PFSK-1 (cell line): ENCODE measurements around the gene MEGF6.

ENCODE experiments used
- FOXP2 ChIP-seq: optimal IDR thresholded peaks from 2 replicates; pipeline ENCODE3; 2011; ENCODE audit warnings: borderline replicate concordance, control low read depth, inconsistent platforms; ENCODE audit not compliant: insufficient read depth; ENCODE audit errors: extremely low read length, extremely low read depth
- POLR2AphosphoS5 ChIP-seq: IDR thresholded peaks from 2 replicates; pipeline ENCODE4 v1.6.1; 2012; ENCODE audit warnings: low read depth, mild to moderate bottlenecking, control low read depth, low read length, moderate library complexity
- SIN3A ChIP-seq: IDR thresholded peaks from 2 replicates; pipeline ENCODE4 v1.6.1; 2012; ENCODE audit warnings: mild to moderate bottlenecking, low read length, moderate library complexity, borderline replicate concordance; ENCODE audit not compliant: insufficient read depth
- TAF1 ChIP-seq: IDR thresholded peaks from 2 replicates; pipeline ENCODE4 v1.6.1; 2012; ENCODE audit warnings: low read length, control low read depth, borderline replicate concordance; ENCODE audit not compliant: insufficient read depth
- TF ChIP-seq, protein P1 (sequence below), 2 experiments: IDR thresholded peaks; 2 replicates each; pipeline versions ENCODE4 v1.6.1 to v1.8.0; 2011 to 2012; ENCODE audit warnings: low read depth in 2 of 2, low read length in 2 of 2, control low read depth in 1 of 2, inconsistent platforms in 1 of 2, mild to moderate bottlenecking in 1 of 2, moderate library complexity in 1 of 2; ENCODE audit not compliant: insufficient read depth in 1 of 2

MEGF6 gene

DNA sequence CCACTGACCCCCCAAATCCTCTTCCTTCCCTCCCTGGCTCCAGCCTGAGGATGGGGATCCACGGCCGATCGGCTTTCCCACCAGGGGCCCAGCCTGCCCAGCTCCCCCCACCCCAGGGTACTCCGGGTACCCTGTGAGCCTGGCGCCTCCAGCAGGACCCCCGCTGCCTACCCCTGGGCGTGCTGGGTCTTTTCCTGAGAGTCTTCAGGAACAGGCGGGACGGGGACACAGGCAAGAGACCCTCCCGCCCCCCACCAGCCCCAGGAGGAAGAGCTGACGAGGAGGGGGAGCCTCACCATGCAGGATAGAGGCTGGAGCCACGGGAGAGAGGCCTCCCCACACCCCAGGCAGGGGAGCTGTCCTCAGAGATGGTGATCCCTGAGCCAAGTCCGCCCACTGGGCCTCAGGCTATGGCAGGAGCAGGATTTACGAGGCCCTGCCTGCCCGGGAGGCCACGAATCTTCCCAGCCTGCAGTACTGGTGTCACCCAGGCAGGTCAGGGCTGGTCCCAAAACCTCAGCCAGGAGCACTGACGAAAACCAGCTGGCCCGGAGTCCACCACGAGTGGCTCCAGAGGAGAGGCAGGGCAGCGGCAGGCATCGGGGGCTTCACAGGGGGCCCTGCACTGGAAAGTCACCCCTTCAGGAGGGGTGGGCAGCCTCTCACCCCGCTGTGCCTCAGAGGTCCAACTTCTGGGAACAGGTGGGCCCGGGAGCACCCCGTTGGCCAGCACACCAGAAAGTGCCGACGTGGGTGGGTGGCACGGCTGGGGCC, 58.0 kb downstream of the MEGF6 start:
- TF ChIP-seq TAF1 (no peak), FOXP2 (no peak), POLR2AphosphoS5 (no peak), SIN3A (no peak)
- TF ChIP-seq, protein P1, sequence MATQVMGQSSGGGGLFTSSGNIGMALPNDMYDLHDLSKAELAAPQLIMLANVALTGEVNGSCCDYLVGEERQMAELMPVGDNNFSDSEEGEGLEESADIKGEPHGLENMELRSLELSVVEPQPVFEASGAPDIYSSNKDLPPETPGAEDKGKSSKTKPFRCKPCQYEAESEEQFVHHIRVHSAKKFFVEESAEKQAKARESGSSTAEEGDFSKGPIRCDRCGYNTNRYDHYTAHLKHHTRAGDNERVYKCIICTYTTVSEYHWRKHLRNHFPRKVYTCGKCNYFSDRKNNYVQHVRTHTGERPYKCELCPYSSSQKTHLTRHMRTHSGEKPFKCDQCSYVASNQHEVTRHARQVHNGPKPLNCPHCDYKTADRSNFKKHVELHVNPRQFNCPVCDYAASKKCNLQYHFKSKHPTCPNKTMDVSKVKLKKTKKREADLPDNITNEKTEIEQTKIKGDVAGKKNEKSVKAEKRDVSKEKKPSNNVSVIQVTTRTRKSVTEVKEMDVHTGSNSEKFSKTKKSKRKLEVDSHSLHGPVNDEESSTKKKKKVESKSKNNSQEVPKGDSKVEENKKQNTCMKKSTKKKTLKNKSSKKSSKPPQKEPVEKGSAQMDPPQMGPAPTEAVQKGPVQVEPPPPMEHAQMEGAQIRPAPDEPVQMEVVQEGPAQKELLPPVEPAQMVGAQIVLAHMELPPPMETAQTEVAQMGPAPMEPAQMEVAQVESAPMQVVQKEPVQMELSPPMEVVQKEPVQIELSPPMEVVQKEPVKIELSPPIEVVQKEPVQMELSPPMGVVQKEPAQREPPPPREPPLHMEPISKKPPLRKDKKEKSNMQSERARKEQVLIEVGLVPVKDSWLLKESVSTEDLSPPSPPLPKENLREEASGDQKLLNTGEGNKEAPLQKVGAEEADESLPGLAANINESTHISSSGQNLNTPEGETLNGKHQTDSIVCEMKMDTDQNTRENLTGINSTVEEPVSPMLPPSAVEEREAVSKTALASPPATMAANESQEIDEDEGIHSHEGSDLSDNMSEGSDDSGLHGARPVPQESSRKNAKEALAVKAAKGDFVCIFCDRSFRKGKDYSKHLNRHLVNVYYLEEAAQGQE (IDR thresholded peaks at IDR 0.05; ENCODE audit: insufficient read depth in 1 of 2, low read depth in 2 of 2, low read length in 2 of 2) = no peak

DNA sequence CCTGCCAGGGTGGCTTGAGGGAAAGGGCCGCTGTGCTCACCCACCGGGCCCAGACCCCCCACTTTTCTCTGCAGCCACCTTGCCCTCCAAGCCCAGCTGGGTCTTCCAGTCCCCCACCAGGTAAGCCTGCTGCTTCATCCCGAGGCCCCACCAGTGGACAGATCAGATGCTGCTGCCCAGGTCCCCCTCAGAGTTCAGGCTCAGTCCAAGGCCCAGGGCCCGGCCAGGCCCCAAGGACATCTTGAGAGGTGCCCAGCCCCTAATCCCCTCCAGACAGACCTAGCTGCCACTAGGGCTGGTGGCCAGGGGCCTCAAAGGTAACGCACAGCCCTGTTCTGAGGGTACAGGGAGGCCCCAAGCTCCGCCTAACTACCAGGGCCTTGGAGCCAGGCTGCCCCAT, 58.6 kb downstream of the MEGF6 start:
- TF ChIP-seq SIN3A = no peak
- no peak for TF ChIP-seq POLR2AphosphoS5
- TF ChIP-seq FOXP2 = no peak
- TF ChIP-seq, protein P1 (IDR thresholded peaks at IDR 0.05; ENCODE audit: insufficient read depth in 1 of 2, low read depth in 2 of 2, low read length in 2 of 2) = no peak
- no peak for TF ChIP-seq TAF1

GRCh38 chr1:3552176-3552575, 59.1 kb downstream of the MEGF6 start:
- no peak for TF ChIP-seq POLR2AphosphoS5
- no peak for TF ChIP-seq TAF1
- TF ChIP-seq FOXP2 = no peak
- TF ChIP-seq, protein P1 (IDR thresholded peaks at IDR 0.05; ENCODE audit: insufficient read depth in 1 of 2, low read depth in 2 of 2, low read length in 2 of 2) = no peak
- no peak for TF ChIP-seq SIN3A

GRCh38 chr1:3551711-3552110, 59.6 kb downstream of the MEGF6 start:
- TF ChIP-seq, protein P1 (IDR thresholded peaks at IDR 0.05; ENCODE audit: insufficient read depth in 1 of 2, low read depth in 2 of 2, low read length in 2 of 2) = no peak
- TF ChIP-seq FOXP2 = no peak

DNA sequence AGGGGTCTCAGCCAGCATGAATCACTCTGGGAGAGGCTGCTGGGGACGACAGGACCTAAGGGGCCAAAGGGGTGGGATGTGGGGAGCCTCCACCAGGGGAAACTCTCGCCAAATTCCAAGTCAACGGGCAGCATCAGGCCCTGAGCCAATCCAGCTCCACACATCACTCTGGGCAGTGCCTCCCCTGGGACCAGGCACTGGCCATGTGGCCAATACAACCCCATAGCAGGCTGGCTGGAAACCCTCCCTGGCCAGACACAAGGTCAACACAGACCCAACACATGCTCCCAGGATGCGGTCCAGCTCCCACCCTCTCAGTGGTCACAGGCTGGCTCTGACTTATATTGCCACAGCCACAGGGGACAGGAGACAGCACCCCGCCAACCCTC, 60.0 kb downstream of the MEGF6 start:
- TF ChIP-seq SIN3A (no peak), FOXP2 (no peak), POLR2AphosphoS5 (no peak), TAF1 (no peak)
- TF ChIP-seq, protein P1 (IDR thresholded peaks at IDR 0.05; ENCODE audit: insufficient read depth in 1 of 2, low read depth in 2 of 2, low read length in 2 of 2) = no peak
